HL-60/S4 (cell line): ENCODE data around the gene HSPBP1.

Experiments
- in situ Hi-C: fragments of 300-500 bp; cut with MboI; formaldehyde crosslinking; loops from 2 replicates; pipeline ENCODE4 v1.14.3; 2022; ENCODE audit warnings: low sequenced_read_pairs

HSPBP1 gene

DNA sequence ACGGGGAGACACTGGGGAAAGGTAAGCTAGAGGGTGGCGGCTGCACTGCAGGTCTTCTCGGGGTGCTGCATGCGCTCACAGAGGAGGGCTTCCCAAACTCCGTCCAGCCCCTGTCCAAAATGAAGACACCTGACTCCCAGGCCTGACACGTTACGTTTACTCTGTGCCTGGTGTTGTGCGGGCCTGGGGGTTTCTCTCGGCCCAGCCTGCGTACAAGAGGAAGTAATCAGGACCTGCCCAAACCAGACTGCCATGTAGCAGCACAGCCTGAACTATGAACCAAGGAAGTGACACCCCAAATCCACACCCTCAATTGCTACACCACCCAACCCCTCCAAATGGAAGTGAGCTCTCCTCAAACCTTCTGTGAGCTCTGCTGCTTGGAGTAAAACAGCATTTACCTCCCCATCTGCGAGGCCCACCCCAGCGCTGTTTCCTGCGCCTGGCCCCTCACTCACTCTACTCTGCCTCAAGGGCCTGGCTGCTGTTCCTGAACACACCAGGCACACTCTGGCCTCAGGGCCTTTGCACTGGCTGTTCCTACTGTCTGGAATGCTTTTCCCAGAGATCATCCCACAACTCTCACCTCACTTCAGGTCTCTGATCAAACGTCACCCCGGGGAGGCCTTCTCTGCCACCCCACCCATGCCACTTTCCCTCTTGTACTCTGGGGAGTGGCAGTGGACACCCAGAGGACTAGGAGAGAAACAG, 3.0 kb downstream of the HSPBP1 start:
- in situ Hi-C loops, result no loop called here

DNA sequence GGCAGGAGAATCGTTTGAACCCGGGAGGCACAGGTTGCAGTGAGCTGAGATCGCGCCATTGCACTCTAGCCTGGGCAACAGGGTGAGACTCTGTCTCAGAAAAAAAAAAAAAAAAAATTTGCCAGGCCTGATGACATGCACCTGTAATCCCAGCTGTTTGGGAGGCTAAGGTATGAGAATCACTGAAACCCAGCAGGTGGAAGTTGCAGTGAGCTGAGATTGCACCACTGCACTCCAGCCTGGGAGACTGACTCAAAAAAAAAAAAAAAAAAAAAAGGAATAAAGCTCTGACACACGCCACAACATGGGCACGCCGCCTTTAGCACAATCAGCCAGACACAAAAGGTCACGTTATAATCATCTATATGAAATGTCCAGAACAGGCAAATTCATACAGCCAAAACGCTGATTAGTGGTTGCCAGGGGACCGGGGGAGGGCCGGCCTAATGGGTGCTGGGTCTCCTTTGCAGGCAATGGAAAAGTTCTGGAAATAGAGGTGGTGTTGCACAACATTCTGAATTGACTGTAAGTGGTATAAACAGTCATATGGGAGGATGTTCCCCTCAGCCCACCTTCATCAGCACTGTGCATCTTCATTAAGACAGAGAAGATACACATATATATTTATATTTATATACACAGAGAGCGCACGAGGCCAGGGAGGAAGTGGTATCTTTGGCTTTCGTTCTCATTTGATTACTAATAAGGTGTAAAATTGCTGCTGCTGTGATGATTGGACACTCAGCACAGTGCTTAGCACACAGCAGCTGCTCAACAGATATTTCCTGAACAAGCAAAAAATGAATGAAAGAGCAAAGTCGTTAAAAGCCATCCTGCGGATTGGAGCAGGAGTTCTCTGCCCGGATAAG, 3.8 kb downstream of the HSPBP1 start:
- in situ Hi-C loops, result no loop called here

DNA sequence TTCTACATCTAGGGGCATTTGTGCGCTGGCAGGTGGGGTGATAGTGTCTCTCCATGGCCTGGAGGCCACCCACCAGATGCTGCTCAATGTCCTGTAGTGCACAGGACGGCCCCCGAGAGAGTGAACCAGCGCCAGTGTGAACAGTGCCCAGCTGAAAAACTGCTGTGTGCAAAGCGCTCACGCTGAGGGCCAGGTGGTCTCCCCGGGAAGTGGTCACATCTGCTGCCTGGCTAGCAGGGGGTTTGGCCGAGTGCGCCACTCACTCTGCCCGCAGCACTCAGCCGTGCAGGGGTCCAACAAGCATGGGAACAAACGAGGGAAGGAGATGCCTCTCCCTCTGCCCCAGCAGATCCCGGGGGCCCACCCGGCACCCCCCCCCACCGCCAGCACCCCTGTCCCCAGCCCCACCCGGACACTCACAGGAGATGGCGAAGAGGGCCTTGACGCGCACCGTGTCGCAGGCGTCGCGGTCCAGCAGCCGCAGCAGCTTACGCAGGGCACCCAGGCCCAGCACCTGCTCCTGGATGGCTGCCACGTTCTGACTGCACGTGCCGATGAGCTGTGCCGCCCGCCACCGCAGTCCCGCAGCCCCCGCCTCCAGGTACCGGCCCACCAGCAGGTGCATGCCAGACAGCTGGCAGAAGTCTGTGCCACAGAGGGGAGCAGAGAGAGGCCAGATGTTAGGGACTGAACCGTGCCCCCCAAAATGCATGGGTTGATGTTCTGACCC, 5.8 kb downstream of the HSPBP1 start:
- in situ Hi-C loops, result no loop called here

DNA sequence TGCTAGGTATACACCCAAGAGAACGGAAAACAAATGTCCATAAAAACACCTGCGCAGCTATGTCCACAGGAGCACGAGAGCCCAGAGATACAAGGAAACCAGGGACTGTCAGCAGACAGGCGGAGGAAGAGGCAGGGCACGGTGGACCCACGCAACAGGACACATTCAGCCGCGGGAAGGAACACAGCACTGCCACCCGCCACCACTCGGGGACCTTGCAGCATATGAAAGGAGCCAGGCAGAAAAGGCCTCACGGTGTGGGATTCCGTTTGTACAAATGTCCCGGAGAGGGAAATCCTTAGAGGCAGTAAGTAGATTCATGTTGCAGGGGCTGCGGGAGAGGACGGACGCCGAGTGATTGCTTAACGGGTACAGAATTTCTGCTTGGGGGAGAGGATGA, 7.8 kb downstream of the HSPBP1 start:
- in situ Hi-C loops, result no loop called here

DNA sequence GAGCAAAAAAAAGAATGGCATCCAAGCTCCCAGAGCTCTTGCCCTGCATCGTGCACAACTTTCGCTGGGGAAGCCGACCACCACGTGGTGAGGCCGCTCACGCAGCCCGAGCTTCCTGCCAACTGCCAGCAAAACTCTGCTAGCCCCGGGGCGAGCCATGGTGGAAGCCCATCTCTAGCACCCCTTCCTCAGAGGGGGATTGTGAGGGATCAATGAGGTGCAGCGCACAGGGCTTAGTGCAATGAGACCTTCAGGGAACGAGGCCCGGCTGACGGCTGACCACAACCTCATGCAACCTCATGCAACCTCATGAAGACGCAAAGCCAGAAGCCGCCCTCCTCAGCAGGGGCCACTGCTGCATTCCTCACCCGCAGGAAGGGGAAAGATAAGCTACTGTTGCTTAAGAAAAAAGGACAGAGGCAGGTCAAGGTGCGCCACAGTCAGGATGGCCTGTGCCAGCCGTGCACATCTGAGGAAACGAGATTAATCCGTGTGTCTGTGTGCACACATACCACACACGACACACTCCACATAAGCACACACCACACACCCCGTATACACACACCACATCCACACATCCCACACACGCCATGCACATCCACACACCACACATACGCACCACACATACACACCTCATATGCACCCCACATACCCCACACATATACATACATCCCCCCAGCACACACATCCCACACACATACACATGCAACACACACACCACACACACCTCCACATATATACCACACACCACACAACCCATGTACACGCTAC, 9.6 kb downstream of the HSPBP1 start:
- in situ Hi-C loops, result no loop called here

DNA sequence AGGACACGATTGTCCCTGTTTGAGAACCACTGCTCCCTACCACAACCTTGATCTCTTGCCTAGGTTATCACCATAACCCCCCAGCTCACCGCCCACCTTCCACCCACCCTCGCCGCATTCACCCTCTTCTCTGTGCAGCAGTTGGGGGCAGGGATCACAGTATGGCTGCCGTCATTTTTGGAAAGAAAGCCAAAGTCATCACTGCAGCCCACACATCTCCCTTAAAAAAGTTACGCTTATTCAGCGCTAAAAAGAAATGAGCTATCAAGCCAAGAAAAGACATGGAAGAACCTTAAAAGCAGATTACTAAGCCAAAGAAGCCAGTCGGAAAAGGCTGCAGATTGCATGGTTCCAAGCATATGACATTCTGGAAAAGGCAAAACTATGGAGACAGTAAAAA, 10.6 kb downstream of the HSPBP1 start:
- in situ Hi-C loops, result no loop called here

DNA sequence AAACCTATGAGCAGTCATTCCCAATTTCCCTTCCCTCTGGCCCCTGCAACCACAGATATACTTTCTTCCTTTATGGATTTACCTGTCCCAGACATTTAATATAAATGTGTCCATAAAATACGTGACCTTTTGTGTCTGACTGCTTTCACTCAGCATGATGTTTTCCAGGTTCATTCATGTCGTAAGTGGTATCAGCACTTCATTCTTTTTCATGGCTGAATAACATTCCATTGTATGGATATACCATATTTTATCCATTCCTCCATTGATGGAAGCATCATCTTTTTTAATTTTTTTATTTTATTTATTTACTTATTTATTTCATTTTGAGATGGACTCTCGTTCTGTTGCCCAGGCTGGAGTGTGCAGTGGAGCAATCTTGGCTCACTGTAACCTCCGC, 13.1 kb downstream of the HSPBP1 start:
- in situ Hi-C loops, result no loop called here

DNA sequence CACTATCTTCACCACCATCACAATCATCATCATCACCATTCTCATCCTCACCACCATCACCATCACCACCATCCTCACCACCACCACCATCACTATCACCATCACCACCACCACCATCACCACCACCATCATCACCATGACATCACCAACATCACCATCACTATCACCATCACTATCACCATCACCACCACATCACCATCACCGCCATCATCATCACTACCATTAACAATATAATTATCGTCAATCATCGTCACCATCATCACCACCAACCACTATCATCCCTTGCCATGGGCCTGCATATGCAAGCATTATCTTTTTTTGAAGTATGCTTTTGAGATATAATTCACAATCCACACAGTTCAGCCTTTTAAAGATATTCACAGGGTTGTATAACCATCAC, 13.5 kb downstream of the HSPBP1 start:
- in situ Hi-C loops, result no loop called here

DNA sequence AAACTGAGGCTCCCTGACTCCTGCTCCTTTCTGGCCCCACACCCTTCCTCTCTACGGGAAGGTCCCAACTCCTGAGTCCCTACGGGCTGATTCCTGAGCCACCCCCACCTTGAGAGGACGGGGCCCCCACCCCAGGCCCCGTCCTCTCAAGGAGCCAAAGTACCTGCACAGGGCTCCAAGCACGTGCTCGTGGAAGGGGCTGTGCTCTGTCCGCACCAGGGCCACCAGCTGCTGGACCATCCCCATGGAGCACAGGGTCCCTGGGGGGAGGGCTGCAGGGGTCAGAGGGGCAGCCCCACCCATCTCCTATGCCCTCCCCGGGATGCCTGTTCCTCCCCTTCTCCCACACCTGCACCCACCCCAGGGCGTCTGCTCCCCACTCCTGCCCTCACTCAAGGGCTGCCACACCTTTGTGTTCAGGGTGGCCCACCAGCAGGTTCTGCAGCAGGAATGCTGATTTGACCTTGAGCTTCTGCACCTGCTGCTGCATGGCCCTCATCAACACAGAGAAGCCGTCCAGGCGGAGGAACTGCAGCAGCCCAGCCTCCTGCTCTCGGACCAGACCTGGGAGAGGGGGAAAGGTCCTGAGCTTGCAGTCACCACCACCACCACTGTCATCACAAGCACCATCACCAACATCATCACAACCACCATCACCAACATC, 14.1 kb downstream of the HSPBP1 start:
- in situ Hi-C loops, result no loop called here

DNA sequence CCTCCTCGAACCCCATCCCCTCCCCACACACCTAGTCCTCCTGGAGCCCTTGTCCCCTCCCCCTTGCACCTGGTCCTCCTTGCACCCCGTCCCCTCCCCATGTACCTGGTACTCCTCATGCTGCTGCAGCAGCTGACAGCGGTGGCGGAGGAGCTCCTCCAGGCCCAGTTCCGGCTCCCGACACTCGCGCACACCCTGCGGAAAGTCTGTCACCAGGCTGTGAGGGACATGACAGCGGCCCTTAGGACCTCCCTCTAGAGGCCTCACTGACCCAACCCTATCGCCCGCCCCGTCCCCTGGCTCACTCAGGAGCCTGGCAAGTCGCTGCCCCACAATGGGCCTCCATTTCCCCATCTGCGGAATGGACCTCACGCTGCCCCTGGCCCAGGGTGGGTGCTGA, 14.7 kb downstream of the HSPBP1 start:
- in situ Hi-C loops, result no loop called here

DNA sequence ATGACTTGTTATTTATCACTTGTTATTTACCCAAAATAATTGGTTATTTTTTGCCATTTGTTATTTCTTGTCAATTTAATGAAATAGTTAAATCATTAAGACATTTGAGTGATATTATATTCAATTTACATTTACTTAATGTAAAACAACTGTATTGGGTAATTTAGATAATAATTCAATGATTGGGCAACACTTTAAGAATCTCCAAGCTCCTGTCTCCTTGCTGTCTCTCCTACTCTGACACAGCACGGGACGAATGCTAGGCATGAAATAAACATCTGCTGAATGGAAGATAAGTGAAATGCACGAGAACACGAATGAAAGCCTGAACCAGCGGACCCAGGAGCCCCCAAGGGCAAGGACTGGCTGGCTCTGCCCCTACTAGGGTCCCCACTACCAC, 15.4 kb downstream of the HSPBP1 start:
- in situ Hi-C loops, result no loop called here

DNA sequence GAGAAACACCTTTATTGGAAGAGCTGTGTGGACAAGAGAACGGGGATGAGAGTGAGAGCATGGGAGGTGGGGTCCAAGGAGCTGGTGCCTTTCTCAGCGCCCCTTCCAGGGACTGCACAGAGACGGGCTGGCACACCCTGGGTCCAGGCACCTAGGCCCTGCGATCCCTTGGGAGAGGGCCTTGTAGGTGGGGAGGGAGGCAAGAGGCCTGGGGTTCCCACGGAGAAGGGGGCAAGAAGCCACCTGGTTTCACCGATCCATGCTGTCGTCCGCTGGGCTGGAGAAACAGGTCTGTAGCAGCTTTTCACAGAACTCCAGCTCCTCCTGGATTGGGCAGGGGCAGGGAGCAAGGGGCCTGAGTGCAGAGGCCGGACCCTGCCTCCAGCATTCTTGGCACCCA, 17.6 kb downstream of the HSPBP1 start:
- in situ Hi-C loops, result no loop called here

DNA sequence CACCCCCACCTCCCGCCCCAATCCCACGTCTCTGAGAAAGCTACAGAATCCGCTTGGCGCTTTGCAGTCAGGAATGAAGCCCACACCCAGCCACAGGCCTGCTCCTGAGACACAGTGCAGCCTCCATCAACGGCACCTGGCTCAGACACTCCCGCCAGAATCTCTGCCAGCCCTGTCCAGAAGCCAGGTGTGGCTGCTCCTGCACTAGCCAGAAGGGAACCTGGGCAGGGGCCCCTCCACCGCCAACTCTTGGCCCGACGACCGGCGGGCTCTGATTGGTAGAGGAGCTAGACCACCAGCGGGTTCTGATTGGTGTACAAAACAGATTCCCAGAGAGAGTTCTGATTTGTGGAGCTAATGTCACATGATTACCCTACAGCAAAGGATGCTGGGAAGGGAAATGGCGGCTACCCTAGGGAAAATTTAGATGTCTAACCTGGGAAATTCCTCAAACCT, 18.2 kb downstream of the HSPBP1 start:
- in situ Hi-C loops, result no loop called here

DNA sequence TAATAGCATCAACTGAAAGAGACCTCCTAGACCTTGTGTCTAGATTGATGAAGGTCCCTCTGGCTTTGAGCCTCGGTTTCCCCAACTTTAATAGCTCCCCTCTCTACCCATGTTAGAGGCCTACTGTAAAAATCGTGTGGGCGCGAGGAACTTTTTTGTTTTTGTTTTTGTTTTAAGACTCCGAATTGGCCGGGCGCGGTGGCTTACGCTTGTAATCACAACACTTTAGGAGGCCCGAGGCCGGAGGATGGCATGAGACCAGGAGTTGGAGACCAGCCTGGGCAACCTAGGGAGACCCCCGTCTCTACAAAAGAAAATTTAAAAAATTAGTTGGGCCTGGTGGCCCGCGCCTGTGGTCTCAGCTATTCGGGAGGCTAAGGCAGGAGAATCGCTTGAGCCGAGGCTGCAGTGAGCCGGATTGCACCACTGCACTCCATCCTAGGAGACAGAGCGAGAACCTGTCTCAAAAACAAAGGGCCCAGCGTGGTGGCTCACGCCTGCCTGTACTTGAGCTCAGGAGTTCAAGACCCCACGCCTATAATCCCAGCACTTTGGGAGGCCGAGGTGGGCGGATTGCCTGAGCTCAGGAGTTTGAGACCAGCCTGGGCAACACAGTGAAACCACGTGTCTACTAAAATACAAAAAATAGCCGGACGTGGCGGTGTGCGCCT, 20.2 kb downstream of the HSPBP1 start:
- in situ Hi-C loops, result no loop called here

DNA sequence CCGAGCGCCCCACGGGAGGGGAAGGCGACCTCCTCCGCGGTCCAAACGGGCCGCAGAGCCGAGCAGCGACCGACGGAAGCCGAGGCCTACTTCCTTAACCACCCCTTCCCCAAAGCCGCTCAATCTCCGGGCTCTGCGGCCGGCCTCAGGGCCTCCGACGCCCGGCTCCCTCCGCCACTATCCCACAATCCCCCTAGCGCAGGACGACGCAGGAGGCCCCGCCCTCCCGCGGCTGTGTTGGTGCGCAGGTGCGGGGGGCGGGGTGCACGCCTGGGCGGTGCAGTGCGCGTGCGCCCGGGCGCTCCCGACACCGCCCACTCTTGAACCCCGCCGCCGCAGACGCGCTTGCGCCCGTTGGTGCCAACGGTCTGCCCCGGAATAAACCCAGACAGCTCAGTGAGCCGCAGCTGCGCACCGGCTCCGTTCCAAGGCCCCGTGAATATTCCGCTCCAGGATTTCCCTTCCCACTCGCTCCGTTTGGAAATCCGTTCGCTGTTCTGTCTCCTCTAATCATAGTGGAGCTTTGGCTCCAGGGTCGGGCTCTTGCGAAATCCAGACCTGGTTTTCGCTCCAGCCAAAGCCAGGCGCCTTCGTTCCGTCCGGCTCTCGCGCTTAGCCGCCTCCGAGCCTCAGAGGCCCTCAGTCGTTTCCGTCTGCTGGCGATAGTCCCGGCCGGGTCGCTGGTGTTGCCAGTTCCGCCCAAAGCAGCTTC, 20.9 kb downstream of the HSPBP1 start, which contains the start of gene PPP6R1:
Gene PPP6R1, minus strand, starts transcription at position 190 of the 712 bp plus-strand sequence. CDS start 11,914 bp downstream, outside the sequence.
- in situ Hi-C loops, result no loop called here

DNA sequence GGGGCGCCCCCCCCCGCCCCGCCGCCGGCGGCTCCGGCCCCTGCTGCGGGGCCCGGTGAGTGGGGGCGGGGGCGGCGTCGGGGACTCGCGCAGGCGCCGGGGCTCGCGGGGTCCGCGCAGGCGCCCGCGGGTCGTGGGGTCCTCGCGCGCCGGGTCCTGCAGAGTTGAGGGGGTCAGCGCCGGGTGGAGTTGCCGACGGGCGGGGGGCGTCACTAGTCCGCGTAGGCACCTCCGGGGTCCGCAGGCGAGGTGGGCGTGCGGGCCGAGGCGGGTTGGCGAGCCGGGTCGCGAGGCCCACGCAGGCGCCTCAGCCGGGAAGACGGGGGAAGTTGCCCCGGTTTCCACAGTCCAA, 21.5 kb downstream of the HSPBP1 start:
- in situ Hi-C loops, result no loop called here

DNA sequence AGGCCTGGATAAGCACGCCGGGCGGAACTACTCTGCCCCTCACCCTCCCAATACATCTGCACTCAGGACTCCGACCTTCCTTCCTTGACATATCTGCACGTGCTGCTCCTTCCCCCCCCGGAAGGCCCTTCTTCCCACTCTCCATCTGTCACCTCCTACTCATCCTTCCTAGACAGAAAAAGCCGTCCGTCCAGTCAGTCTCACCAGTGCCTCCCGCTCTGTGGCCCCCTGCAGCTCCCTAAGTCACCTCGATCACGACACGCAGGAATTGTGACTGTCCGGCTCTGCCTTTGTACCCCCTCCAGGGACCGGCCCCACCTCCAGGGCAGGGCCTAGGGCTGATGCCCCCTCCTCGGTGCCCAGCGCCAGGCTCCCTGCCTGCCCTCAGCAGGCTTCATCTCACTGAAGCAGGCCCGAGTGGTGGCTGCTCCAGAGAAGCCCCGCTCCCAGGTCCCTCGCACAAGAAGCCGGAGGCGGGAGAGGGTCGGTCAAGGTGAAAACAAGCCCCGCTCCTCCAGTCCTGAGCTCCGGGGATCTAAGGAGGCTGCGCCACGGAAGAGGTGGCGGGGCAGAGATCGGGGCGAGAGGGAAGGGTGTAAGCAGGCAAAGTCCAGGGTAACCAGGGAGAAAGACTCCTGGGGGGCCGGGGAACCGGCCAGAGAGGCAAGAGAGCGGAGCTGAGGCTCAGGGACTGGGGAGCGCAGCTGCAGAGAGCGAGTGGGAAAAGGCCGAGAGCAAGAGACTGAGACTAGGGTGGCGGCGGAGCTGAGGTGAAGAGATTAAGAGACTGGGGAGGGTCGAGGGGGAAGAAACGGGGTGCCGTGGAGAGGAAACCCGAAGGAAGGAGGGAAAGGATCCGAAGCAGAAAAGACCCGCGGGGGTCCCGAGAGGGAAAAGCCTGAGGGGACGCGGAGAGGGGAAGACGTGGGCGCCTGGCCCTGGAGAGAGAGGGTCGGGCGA, 22.2 kb downstream of the HSPBP1 start:
- in situ Hi-C loops, result no loop called here
